GM19238 (cell line): ENCODE data around the gene ERBB2.
"Not testable (repeated sequence)": the region's sequence is repeated elsewhere in the genome, so short reads cannot be mapped to it uniquely, and the experiment has no call there.

Experiments used
- DNase-seq: peaks from one replicate; pipeline ENCODE4 v3.0.0; 2011; ENCODE audit warnings: low spot score; ENCODE audit not compliant: insufficient read length

Gene ERBB2

DNA sequence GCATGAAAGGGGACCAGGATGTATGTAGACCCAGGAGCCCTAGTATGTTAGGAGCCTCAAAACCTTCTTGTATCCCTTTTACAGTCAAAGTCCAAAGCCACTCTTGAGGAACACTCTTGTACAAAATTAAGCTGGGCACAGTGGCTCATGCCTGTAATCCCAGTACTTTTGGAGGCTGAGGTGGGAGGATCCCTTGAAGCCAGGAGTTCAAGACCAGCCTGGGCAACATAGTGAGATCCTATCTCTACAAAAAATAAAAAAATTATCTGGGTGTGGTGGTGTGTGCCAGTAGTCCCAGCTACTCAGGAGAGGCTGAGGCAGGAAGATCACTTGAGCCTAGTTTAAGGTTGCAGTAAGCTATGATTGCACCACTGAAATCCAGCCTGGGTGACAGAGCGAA lies 26.1 kb downstream of the ERBB2 start:
- not testable (repeated sequence) for DNase-seq

DNA sequence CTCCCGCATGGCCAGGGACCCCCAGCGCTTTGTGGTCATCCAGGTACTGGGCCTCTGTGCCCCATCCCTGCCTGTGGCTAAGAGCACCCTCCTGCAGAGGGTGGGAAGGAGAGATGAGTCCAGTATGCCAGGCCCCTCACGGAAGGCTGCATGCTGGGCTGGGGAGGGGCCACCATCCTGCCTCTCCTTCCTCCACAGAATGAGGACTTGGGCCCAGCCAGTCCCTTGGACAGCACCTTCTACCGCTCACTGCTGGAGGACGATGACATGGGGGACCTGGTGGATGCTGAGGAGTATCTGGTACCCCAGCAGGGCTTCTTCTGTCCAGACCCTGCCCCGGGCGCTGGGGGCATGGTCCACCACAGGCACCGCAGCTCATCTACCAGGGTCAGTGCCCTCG lies 26.8 kb downstream of the ERBB2 start:
- DNase-seq = no peak

DNA sequence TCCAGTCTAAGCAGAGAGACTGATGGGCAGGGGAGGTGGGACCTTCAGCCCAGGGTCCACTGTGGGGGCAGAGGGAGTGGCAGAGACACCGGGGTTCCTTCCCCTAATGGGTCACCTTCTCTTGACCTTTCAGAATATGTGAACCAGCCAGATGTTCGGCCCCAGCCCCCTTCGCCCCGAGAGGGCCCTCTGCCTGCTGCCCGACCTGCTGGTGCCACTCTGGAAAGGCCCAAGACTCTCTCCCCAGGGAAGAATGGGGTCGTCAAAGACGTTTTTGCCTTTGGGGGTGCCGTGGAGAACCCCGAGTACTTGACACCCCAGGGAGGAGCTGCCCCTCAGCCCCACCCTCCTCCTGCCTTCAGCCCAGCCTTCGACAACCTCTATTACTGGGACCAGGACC lies 27.7 kb downstream of the ERBB2 start:
- DNase-seq = no peak

DNA sequence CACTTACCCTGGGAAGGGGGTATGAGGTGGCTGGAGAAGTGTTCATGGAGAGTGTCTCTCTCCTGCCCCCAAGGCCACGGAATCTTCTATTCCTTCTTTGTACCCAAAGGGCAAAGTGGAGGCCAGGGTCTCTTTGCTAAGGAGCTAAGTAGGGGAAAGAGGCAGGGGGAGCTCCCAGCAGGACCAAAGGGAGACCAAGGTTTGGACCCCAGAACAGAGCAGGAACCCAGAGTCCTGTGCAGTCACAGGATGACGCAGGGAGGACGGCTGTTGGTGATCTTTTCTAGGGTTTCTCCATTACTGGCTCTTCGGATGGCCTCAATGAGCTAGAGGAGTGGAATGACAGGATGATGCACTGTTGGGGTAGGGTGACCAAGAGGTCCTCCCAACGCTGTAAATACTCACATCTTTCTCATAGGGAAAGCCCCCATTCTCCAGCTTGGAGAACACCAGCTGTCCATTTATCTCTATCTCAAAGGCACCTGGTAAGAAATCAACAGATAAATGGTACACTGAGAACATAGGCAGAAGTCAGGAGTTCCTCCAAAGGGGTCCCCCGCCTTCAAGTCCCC lies 29.5 kb downstream of the ERBB2 start:
- no peak for DNase-seq

DNA sequence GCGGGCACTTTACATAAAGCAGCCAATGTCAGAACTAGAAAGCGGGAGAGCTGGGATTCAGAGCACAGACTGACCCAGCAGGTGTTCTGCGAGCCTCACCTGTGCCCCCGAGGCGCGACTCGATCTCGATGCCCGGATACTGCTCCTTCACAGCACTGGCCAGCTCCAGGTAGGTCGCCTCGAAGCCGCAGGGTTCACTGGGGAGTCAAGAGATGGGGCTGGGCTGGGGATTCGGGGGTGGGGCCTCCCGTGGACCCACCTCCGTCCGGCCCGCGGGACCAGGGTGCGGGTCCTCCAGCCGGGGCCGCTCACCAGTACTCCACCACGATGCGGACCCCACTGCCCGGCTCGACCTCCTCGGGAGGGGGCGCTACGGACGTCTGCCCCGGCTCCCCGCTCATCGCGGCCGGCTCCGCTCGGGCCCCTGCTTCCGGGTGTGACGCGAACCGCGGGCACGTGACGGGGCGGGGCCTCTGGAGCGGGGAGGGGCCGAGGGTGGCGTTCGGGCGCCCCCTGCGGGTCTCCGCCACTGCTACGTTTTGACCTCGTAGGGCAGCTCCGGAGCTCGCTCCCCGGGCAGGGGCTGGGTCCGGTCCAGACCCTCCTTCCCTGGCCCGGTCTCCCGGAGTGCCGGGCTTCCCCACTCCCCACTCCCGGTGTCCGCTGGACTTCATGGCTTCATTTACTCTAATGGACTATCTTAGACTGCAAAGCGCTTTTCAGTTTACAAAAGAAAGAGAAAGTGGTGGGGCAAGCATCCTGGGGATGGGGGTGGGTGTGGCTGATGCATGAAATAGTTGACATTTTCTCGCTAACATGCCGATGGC lies 30.4 kb downstream of the ERBB2 start, which contains the start of gene MIEN1:
TSS of gene MIEN1 (minus strand) at position 438 of the 827 bp plus-strand sequence. CDS start at position 401, 37 bp downstream.
- DNase-seq = peak; percentile 97

DNA sequence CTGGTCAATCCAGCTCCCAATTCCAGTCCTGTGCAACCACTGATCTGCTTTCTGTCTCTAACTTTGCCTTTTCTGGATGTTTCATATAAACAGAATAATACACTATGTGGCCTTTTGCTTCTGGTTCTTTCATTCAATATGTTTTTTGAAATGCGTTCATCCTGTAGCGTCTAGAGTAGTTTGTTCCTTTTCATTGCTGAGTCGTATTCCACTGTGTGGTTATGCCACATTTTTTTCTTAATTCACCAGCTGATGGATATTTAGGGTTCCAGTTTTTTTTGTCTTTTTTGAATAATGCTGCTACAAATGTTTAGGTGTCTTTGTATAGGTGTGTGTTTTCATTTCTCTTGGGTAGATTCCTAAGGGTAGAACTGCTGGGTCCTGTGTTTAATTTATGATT lies 32.7 kb downstream of the ERBB2 start:
- DNase-seq = no peak

DNA sequence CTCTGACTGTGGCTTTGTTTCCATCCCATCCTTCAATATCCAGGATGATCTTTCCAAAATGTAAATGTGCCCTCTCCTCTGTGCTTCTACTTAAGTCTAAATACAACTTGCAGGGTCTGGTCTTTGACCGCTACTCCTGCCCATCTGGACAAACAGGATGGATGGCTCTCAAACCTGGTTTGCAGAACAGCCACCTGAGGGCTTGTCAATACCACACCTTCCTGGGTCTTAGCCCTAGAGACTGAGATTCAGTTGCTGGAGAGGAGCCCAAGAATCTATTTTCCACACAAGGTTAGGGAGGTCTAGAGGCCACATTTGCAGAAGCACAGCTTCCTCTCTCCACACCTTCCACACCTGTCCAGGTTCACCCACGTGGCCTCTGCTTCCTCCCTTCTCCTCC lies 36.0 kb downstream of the ERBB2 start:
- no peak for DNase-seq

DNA sequence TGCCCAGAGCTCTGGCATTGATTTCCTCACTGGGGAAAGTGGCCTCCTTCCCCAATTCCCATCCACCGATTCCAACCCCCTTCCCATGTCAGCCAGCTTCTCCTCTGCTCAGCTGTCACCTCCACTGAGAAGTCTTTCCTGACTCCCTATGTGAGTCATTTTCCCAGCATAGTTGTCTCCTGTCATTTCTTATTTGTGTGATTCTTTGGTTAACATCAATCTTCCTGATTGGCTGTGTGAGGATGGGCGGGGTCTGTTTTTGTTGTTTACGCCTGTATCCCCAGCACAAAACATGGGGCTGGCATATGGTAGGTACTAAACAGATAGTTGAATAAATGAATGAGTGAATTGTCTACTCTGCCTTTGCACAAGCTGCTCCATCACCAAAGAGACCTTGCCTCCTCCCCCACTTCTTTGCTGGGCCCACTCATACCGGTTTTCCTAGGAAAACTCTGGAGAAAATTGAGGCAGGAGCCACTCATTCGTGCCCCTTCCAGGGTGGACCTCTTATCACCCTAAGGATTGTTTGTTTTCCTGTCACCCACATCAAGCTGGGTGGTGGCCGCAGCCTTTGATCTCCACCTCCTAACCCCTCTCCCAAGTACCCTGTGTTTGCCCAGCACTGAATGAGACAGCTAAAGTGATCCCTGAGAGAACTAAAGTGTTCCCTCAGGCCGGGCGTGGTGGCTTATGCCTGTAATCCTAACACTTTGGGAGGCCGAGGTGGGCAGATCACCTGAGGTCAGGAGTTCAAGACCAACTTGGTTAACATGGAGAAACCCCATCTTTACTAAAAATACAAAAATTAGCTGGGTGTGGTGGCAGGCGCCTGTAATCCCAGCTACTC lies 36.7 kb downstream of the ERBB2 start:
- DNase-seq = no peak

DNA sequence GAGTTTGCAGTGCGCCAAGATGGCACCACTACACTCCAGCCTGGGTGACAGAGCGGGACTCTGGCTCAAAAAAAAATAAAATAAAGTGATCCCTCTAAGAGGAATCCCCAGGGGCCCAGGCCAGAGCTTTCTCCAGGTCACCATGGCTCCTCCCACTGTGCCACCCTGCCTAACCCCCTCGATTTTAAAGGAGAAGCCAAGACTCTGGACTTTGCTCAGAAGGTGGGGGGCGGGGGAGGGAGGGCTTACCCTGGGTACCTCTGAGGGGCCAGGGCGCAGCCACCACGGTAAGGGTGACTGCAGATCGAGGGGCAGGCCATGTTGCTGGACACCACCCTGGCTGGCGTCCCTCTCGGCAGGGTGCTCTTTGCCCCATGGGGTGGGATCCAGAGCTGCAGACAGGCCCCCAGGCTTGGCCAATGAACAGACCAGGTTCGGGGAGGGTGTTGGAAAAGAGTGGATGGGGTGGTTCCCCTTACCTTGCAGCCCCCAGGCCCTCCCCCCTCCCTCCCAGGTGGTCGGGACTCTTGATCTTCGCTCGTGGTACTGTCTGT lies 37.4 kb downstream of the ERBB2 start:
- no peak for DNase-seq

DNA sequence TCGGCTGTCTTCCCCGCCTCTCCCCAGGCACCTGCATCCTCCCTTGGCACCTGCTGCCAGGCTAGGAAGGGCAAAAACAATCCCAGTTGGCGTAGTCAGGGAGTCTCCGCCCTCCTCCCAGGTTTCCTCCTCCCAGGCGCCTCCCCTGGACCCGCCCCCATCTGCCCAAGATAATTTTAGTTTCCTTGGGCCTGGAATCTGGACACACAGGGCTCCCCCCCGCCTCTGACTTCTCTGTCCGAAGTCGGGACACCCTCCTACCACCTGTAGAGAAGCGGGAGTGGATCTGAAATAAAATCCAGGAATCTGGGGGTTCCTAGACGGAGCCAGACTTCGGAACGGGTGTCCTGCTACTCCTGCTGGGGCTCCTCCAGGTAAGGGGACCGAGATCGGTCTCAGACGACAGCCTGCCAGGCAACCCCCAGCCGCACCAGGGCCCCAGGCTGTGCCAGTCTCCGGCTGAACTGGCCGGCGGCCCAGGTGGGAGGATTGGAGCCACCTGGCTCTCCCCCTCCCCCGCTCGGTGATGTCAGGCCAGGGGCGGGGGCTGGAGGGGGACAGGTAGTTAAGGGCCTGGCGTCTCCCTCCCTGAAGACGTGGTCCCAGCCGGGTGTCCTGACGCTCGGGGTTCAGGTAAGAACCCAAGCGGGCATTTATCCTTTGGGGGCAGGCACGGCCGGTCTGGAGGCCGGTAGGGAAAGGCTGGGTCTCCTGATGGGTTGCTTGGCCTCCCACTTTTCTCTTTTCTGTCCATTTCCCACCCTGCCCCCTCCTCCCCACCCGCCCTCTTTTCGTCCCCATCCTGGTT lies 38.1 kb downstream of the ERBB2 start, which contains the start of gene GRB7:
TSS of gene GRB7 (plus strand) at position 179 of the 808 bp plus-strand sequence. CDS start 4,364 bp downstream, outside the sequence.
- no peak for DNase-seq

DNA sequence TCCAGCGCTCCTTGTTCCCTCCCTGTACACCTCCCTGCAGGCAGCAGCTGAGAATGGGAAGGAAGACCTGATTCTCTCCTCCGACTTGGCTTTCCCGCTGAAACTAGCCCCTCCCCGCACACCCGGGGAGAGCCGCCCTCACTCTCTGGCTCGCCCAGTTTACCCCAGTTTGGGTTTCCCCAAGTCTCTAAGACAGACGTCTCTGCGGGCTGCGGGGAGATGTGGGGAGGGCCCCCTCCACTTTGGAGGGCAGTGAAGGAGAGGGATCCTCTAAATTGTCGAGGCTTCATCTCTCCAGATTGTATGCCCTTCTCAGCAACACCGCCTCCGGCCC lies 38.7 kb downstream of the ERBB2 start:
- no peak for DNase-seq

DNA sequence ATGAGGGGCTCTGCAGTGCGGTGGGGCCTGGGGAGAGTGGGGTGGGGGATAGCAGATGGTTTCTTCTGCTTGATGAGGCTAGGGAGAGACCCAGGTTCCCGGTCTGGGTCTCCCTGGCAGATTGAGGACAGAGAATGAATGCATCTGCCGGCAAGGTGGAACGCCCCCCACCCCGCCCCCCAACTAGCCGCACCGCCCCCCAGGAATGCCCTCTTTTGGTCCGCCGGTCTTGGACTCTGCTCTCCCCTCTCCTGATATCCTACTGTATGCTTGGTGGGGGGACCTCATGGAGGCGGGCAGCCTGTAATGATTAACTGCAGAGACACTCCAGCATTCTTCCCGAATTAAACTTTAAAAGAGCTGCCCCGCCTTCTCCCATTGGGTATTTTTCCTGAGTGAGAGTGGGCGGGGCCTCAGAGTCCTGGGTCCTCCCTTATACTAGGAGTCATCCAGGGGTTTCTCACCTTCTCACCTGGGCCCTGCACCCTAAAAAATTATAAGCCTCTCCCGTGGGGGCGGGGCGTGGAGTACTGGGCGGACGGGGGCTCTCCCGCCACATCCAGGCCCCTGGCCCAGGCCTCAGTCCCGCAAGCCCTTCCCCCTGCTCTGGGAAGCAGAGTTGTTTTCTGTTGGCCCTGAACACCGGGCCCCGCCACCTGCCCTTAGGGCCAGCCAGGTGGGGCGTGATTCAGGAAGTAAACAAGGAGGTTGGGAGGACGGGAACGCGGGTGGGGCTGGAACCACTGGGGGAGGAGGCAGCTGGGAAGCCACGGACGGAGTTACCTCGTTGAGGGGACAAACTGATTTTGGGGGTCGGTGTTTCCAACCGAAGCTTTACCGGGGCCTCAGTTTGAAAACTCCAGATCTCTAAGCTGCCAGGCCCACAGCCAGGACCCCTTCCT lies 39.4 kb downstream of the ERBB2 start:
- DNase-seq = no peak

DNA sequence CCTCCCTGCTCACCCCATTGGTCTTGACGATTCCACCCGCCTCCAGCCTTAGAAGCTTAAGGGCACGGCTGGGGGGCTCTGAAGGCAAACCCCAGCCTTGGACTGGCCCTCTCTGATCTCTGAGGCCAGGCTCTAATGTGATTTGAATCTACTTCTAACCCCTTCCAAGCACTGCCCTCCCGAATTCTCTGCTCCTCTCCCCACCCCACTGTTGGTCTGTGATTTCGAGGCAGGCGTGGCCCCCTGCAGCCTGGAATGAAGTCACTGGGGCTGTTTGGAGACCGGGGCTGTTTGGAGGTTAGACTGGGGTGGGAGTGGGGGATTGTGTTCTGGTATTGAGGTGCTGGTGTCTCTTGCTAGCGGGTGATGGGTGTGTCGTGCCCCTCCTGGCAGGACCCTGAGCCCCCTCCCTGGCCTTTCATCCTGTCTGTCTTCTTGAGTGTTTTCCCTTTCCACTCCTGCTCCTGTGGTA lies 40.1 kb downstream of the ERBB2 start:
- DNase-seq = no peak

DNA sequence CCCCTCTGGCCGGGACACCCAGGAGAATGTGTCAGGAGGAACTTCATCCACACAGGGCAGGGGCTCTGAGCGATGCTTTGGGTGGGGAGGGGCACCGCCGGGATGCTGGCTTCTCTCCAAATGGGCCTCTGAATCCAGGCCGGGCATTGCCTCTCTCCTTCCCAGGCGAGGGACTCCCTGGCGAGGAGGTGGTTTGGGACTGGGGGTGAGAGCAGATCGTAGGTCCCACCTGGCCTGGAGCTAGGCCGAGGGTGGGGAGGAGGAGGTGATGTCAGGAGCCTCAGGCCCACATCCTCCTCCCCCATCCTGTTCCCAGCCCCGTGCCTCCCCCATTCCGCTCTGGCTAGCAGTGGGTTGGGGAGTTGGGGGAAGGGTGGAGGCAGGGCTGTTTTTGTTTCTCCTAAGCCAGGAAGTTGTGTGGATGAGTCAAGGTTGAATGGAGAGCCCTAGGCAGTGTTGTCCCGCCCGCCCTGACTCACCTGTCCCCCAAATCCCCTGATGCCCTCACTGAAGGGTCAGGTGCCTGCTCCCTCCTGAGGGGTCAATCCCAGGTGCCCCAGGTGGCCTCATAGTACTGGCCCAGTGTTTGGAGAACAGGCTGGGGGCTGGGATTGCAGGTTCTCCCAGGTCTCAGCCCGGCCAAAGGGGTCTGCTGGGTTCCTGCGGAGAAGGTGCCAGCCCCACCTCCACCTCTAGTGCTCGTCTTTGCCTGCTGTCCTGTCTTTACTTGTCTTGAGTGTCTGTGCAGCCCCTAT lies 40.7 kb downstream of the ERBB2 start:
- no peak for DNase-seq

DNA sequence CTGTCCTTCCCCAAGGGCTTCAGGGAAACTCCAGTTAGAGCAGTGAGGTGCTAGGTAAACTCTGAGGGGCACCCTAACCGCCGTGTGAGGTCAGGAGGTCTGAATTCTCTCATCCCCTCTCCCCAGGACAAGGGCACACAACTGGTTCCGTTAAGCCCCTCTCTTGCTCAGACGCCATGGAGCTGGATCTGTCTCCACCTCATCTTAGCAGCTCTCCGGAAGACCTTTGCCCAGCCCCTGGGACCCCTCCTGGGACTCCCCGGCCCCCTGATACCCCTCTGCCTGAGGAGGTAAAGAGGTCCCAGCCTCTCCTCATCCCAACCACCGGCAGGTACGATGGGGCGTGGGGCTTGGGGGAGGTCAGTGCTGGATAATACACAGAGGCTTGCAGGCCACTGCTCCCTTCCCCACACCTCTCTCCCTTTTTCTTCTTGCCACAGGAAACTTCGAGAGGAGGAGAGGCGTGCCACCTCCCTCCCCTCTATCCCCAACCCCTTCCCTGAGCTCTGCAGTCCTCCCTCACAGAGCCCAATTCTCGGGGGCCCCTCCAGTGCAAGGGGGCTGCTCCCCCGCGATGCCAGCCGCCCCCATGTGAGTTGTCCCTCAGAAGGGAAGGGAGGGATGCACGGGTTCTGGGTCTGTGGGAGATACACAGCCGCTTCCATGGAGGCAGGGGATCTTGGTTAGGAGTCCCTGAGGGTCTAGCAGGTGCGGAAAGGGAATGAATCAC lies 42.4 kb downstream of the ERBB2 start:
- DNase-seq = no peak

DNA sequence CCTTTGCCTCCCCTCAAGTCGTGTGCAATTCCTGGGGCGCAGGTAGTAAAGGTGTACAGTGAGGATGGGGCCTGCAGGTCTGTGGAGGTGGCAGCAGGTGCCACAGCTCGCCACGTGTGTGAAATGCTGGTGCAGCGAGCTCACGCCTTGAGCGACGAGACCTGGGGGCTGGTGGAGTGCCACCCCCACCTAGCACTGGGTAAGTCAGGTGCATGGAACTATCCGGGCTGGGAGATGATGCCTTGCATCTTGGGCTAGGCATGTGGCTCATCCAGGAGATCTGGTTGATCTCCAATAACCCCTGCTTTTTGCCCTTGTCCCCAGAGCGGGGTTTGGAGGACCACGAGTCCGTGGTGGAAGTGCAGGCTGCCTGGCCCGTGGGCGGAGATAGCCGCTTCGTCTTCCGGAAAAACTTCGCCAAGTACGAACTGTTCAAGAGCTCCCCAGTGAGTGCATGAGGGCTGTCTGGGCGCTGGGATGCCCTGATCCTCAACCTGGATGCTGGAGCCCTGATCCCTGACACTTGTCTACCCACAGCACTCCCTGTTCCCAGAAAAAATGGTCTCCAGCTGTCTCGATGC lies 43.1 kb downstream of the ERBB2 start:
- no peak for DNase-seq

DNA sequence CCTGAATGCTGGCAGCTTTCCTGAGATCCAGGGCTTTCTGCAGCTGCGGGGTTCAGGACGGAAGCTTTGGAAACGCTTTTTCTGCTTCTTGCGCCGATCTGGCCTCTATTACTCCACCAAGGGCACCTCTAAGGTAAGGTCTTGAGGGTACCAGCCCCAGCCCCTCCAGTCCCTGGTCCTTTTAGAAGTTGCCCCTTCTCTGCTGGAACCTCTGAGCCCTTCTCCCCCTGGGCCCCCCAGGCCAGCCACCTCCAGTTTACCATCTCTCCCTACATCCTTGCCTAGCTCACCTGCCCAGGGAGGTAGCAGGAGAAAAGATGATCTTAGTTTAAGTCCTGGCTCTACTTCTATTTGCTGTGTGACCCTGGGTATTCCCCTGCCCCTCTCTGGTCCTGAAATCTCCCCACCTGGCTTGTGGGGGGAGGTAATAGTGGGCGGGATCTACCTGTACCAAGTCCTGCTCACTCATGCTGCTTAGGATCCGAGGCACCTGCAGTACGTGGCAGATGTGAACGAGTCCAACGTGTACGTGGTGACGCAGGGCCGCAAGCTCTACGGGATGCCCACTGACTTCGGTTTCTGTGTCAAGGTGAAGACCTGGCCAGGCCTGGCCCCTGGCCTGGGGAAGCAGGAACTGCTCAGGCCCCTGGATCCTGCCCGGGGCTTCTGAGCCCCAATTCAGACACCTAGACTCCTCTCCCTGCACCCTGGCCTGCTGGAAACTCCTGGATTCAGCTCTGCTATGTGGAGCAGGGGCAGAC lies 44.4 kb downstream of the ERBB2 start:
- DNase-seq = no peak
